Type B pancreatic cell (in vitro differentiated cells): ENCODE results near the gene CXCL14. TPM values are rescaled to one million over a fixed set of nuclear protein-coding genes. Genes with fewer than 3 reads are reported as not detected.

Experiments
- DNase-seq: peaks from one replicate; pipeline ENCODE4 v3.0.0; 2021; ENCODE audit warnings: mixed read lengths; ENCODE audit not compliant: unreplicated experiment; ENCODE audit errors: extremely low spot score
- H3K27ac Mint-ChIP-seq: 2 replicates; pipeline ENCODE4 v1.8.0; 2021; ENCODE audit warnings: mild to moderate bottlenecking, mixed read lengths
- H3K27me3 Mint-ChIP-seq: 2 replicates; pipeline ENCODE4 v1.8.0; 2021; ENCODE audit warnings: mixed read lengths
- H3K36me3 Mint-ChIP-seq: 2 replicates; pipeline ENCODE4 v1.8.0; 2021; ENCODE audit warnings: mixed read lengths
- H3K4me1 Mint-ChIP-seq: one replicate; pipeline ENCODE4 v1.8.0; 2021; ENCODE audit warnings: mixed read lengths; ENCODE audit not compliant: unreplicated experiment
- H3K4me3 Mint-ChIP-seq: 2 replicates; pipeline ENCODE4 v1.8.0; 2021; ENCODE audit warnings: mild to moderate bottlenecking, mixed read lengths
- H3K9me3 Mint-ChIP-seq: 2 replicates; pipeline ENCODE4 v1.8.0; 2021; ENCODE audit warnings: mixed read lengths
- CTCF ChIP-seq: fragments of 200-600 bp; sonication (generic); conservative IDR thresholded peaks from 2 replicates; pipeline ENCODE4 v1.5.0; 2021; ENCODE audit warnings: antibody characterized with exemption, mild to moderate bottlenecking
- total RNA-seq: library from RNA; stranded (reverse); gene quantifications from 2 replicates; pipeline ENCODE4 v1.2.1, GENCODE V29; 2021; ENCODE audit warnings: low replicate concordance

The CXCL14 gene
- total RNA-seq, 1 donor from 2014 or later, result 70.3 TPM

DNA sequence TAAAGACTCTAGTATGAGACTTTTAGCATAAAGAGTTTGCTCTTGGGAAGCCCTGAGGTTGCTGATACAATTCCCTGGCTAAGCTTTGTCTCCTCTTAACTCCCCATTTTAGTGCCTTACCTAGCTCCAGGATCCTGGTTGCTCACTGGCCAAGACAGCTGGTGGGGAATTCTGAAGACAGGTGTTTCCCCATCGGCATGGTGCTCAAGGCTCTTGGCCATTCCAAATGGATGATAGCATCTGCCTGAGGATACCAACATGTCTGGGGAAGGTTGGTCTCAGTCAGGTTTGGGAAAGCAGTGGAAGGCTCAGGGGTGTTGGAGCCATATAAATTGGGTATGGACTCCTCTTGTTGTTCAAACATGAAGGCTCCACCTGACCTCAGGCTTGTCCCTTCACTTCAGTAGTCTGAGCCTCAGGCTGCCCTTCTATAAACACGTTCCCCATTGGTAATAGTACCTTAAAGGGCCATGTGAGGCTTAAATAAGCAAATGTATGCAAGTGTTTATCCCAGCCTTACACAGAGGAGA, 44.5 kb upstream of the CXCL14 start:
- Mint-ChIP-seq H3K4me1 (no peaks in the 10 kb centered on the region), H3K9me3 (peaks cover 12% of the 10 kb centered on the region), H3K27me3 (peaks cover 26% of the 10 kb centered on the region), H3K36me3 (peaks cover 5% of the 10 kb centered on the region), H3K27ac (no peak overlapping the region), H3K4me3 (no peak overlapping the region)
- no peak for TF ChIP-seq CTCF
- DNase-seq, result no peak

DNA sequence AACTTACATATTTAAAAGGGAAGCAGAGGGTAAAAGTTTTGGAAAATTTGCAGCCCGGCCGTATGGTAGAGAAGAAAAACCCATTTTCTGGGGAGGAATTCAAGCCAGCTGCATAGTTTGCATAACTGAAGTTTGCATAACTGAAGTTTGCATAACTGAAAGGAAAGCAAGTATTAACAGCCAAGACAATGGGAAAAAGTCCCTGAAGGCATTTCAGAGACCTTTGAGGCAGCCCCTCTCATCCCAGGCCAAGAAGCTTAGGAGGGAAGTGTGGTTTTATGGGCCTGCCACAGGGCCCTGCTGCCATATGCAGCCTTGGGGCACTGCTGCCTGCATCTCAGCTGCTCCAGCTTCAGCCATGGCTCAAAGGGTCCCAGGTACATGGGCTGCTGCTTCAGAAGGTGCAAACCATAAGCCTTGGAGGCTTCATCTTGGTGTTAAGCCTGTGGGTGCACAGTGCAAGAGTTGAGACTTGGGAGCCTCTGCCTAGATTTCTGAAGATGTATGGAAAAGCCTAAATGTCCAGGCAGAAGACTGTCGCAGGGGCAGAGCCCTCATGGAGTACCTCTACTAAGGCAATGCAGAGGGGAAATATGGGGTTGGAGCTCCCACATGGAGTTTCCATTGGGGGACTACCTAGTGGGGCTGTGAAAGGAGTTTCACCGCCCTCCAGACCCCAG, 36.9 kb upstream of the CXCL14 start:
- peaks cover 5% of the 10 kb centered on the region for H3K36me3 Mint-ChIP-seq
- TF ChIP-seq CTCF, result no peak
- H3K27me3 Mint-ChIP-seq, result peaks cover 29% of the 10 kb centered on the region
- no peak for DNase-seq
- peaks cover 20% of the 10 kb centered on the region for H3K9me3 Mint-ChIP-seq
- H3K4me3 Mint-ChIP-seq, result no peak overlapping the region
- no peaks in the 10 kb centered on the region for H3K4me1 Mint-ChIP-seq
- no peak overlapping the region for H3K27ac Mint-ChIP-seq

DNA sequence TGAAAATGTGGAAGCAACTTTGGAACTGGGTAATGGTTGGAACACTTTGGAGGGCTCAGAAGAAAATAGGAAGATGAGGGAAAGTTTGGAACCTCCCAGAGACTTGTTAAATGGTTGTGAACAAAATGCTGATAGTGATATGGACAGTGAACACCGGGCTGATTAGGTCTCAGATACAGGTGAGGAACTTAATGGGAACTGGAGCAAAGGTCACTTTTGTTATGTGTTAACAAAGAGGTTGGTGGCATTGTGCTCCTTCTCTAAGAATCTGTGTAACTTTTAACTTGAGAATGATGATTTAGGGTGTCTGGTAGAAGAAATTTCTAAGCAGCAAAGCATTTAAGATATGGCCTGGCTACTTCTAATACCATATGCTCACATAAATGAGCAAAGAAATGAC, 36.4 kb upstream of the CXCL14 start:
- Mint-ChIP-seq H3K4me1 (no peaks in the 10 kb centered on the region), H3K27me3 (peaks cover 33% of the 10 kb centered on the region), H3K9me3 (peaks cover 20% of the 10 kb centered on the region), H3K36me3 (peaks cover 5% of the 10 kb centered on the region), H3K4me3 (no peak overlapping the region), H3K27ac (no peak overlapping the region)
- no peak for DNase-seq
- no peak for TF ChIP-seq CTCF

GRCh38 chr5:135609981-135610380, 31.2 kb upstream of the CXCL14 start:
- Mint-ChIP-seq H3K27me3 (peaks cover 66% of the 10 kb centered on the region), H3K4me3 (no peak overlapping the region), H3K9me3 (no peaks in the 10 kb centered on the region), H3K36me3 (no peaks in the 10 kb centered on the region), H3K27ac (no peak overlapping the region), H3K4me1 (no peaks in the 10 kb centered on the region)
- DNase-seq, result peak; percentile 36
- no peak for TF ChIP-seq CTCF

- peaks cover 68% of the 10 kb centered on the region for H3K27me3 Mint-ChIP-seq
- H3K4me1 Mint-ChIP-seq, result peaks cover 5% of the 10 kb centered on the region
- DNase-seq, result peak; percentile 4
- H3K4me3 Mint-ChIP-seq, result no peak overlapping the region
- H3K36me3 Mint-ChIP-seq, result no peaks in the 10 kb centered on the region
- no peak overlapping the region for H3K27ac Mint-ChIP-seq
- H3K9me3 Mint-ChIP-seq, result no peaks in the 10 kb centered on the region
- TF ChIP-seq CTCF, result no peak
These were observed 30.1 kb upstream of the CXCL14 start for GRCh38 chr5:135608761-135609443.
